ENCODE measurements around the gene IGFBPL1.

DNA sequence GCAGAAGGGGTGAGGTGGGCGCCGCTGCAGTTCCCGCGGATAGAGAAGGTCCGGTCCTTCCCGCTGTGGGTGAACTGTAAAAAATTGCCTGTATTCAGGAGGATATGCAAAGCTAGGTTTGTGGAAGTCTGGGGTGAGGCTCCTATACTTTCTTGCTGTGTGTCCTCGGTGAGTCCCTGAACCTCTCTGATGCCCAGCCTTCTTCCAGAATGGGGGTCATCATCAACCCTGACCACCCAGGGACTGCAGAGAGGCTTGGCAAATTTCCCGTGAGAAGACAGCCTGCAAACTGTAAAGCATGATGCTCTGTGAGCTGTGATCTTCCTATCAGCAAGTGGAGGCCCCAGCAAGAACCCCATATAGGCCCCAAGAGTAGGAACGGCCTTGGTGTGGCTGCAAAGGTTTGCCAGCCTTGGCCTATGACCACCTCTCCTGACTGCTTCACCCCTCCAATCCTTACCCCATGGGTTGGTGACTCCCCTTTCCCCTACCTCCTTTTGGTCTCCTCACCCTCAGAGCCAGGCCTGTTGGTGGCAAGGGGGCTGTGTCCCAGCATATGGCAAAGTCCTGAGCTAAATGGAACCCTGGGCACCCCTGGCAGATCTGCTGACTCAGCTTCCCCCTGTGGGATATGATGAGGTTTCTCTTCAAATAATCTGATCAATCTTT, 31.0 kb downstream of the IGFBPL1 start:
- no peak for TF ChIP-seq EP300 (IDR thresholded peaks at IDR 0.05; ENCODE audit: low read depth)
- TF ChIP-seq POLR2A (IDR thresholded peaks at IDR 0.05) = no peak
- TF ChIP-seq, protein P1, sequence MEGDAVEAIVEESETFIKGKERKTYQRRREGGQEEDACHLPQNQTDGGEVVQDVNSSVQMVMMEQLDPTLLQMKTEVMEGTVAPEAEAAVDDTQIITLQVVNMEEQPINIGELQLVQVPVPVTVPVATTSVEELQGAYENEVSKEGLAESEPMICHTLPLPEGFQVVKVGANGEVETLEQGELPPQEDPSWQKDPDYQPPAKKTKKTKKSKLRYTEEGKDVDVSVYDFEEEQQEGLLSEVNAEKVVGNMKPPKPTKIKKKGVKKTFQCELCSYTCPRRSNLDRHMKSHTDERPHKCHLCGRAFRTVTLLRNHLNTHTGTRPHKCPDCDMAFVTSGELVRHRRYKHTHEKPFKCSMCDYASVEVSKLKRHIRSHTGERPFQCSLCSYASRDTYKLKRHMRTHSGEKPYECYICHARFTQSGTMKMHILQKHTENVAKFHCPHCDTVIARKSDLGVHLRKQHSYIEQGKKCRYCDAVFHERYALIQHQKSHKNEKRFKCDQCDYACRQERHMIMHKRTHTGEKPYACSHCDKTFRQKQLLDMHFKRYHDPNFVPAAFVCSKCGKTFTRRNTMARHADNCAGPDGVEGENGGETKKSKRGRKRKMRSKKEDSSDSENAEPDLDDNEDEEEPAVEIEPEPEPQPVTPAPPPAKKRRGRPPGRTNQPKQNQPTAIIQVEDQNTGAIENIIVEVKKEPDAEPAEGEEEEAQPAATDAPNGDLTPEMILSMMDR (IDR thresholded peaks at IDR 0.05) = no peak
